NCI-H1436 (cell line): ENCODE measurements around the gene SPOCK3.
A peak's percentile ranks its signal among the peaks of the same experiment; 100 is the strongest.
"Not testable (repeated sequence)": the region's sequence is repeated elsewhere in the genome, so short reads cannot be mapped to it uniquely, and the experiment has no call there.

Source experiments
- DNase-seq: peaks from one replicate; lab custom pipeline; 2025; lab: John Stamatoyannopoulos, UW

Gene SPOCK3

DNA sequence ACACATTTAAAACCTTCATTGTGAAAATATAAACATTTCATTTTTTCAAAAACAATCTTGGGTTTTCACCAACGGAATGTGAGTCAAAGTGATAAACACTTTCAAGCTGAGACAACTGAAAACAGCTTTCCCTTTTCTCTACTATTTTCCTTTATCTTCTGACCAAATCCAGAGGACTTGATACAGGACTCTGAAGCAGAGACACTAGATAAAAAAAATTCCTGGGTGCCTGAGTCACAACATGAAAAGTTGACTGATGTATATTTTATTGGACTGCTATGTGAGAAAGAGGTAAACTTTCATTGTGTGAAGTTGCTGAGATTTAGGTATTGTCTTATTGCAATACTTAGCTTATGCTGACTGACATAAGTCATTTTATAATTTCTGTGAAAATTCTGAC lies 411.2 kb downstream of the SPOCK3 start:
- DNase-seq, result no peak

DNA sequence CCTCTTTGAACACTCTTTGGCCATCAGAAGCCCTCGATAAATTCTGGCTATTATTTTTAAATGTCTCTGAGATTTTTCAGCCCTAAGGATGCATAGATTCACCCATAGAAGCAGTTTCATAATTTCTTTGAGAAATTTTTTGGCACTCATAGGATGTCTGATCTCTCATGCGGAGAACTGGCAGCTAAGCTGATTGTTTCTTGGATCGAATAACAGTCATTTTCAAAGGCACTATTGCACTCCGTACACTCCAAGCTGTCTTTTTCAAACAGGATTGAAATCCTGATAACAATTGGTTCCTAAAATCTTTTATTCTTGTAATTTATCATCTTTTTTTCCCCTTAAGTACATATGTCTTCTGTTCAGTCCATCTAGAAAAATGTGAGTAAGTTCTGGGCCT lies 411.9 kb downstream of the SPOCK3 start:
- DNase-seq, result no peak

DNA sequence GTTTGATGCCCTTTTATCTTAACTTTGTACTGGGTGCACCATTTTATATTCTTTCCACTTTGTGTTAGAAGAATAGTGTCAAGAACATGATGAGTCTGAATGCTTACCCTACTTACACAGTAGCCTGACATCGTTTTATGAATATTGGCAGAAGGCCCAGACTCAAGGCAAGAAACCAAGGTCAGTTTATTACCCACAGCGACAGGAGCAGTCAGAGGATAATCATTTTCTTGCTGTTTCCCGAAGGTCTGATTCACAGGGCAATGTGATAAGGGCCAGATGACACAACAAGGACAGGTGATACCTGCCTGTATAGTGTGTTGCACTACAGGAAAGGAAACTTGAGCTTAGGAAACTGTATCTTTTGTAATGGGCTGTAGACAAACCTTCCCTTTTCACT lies 417.4 kb downstream of the SPOCK3 start:
- peak; percentile 50 for DNase-seq

DNA sequence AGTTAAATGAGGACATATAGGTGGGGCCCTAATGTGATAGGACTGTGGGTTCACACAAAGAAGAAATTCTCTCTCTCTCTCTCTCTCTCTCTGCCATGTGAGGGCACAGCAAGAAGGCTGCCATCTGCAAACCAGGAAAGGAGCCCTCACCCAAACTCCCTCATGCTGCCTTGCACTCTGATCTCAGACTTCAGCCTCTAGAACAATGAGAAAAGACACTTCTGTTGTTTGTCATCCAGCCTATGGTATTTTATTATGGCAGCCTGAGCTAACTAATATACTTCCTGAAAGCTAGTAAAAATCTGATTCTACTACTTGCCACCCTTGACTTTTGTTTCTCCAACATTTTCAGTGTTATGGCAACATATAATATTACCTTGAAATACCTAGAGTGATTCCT lies 425.9 kb downstream of the SPOCK3 start:
- DNase-seq, result no peak

DNA sequence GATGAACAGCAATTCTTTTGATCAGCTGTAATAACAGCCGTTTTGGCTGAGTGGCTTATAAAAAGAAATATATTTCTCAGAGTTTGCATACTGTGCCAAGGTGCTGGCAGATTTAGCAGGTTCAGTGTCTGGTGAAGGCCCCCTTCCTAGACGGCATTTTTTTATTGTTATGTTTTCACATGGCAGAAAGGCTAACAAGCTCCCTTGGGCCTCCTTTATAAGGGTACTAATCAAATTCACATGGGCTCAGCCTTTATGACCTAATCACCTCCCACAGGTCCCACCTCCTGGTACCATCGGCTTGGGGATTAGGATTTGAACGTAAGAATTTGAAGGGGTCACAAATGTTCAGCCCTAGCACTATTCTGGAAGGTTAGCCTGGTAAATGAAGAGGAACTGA lies 431.9 kb downstream of the SPOCK3 start:
- DNase-seq, result peak; percentile 4

DNA sequence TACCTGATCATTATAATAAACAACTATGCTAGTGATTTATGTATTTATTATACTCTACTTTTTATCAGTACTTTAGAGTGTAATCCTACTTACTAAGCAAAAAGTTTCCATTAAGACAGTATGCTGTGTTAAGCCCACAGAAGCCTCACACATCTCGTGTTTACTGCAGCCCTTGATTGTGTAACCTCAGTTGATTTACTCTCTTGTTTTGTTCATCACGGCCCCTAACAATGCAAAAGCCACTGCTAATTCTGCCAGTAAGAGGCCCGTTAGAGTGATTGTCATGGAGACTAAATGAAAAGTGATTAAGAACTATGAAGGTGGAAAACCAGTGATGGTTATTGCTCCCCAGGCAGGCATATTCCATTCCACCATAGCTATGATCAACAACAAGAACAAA lies 436.2 kb downstream of the SPOCK3 start:
- DNase-seq, result no peak

DNA sequence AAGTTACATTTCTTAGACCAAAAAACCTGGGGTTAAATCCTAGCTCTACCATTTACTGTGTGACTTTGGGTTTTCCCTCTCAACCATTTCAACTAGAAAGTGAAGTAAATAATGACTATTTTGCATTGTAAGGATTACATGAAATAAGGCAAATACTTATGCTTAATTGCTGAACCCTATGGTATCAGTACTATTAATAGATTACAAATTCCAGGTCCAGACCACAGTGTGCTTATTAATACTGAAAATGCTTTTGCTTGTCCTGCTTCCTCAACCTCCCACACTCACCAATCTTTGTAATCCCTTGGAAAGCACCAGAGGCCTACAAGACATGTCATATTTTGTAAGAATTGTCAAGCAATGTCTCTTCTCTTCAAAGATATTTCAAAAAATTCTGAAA lies 456.5 kb downstream of the SPOCK3 start:
- no peak for DNase-seq

DNA sequence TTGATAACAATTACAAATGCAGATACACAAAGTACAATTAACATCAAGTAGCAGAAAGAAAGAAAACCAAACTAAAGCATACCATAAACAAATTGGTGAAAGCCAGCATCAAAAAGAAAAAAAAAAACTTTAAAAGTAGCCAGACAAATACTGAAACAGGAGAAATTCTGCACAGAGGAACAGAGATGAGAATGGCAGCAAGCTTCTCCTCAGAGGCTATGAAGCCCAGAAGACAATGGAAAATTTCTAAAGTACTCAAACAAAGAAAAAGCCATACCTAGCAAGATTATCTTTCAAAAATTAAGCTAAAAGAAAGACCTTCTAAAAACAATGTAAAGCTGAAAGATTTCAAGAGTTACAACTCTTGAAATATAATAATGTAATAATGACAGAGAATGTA lies 471.3 kb downstream of the SPOCK3 start:
- DNase-seq, result no peak

DNA sequence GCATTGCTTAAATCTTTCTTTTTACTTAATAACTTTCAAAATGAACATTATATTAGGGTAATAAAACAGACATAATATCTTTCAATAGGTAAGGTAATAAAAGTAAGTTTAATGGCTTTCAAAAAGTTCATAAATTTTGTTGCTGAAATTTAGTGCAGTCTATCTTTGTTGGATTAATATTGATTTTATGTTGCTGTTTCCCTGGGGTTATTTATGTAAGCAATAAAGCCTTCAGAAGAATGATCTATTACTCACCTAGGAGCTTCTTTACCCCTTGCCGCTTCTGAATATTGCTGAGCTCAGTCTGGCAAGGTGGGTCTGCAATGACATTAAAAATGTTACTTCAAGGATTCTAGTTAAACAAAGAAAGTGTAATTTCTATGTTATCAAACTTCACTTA lies 492.6 kb downstream of the SPOCK3 start:
- no peak for DNase-seq

DNA sequence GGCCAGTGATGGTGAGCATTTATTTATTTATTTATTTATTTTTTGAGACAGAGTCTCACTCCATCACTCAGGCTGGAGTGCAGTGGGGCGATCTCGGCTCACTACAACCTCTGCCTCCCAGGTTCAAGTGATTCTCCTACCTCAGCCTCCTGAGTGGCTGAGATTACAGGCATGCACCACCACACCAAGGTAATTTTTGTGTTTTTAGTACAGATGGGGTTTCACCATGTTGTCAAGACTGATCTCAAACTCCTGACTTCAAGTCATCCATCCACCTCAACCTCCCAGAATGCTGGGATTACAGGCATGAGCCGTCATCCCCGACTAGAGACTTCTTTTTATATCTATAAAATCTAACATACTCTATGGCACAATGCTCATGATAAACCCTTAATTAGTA lies 495.1 kb downstream of the SPOCK3 start:
- DNase-seq, result not testable (repeated sequence)

DNA sequence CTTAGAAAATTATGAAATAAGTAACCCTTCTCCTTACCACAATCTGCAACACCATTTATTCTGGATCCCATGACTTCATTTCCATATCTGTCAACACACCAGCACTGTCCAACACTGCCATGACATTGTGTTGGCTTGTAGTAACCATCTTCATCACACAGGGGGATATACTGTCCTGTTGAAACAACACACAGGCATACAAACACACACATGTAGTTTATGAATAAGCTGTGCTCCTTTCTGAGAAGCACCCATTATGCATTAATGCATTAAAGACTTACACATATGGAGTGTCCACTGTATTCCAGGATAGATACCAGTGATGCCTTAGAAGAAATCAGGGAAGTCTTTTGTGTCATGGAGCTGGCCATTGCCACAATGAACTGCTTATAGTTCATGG lies 496.9 kb downstream of the SPOCK3 start:
- no peak for DNase-seq

DNA sequence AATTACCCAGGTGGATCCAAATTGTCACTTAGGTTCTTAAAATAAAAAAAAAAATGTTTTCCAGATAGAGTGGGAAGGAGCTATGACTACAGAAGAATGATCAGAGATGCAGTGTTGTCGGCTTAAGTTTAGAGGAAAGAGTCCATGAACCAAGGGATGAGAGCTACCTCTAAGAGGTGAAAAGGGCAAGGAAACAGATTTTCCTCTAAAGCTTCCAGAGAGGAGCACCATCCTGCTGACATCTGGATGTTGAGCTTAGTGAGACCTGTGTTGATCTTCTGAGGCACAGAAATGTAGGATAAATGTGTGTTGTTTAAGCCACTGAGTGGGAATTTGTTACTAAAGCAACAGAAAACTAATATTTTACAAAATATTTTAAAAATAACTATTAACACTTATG lies 498.7 kb downstream of the SPOCK3 start:
- DNase-seq, result no peak

DNA sequence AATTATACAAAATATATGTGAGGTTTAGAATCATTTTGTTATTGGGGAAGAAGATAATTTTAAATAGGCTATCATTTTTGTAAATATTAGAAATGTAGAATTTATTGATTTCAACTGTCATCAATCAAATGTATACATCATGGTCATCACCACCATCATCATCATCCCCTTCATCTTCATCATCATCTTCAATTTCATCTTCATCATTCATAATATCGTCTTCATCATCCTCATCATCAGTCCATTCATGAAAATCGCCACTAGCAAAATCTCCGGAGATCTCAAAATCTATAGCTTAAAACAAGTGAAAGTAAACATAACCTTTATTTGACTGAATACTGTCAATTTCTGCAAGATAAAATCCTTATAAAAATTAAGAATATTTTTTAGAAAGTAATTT lies 499.5 kb downstream of the SPOCK3 start:
- DNase-seq, result no peak

DNA sequence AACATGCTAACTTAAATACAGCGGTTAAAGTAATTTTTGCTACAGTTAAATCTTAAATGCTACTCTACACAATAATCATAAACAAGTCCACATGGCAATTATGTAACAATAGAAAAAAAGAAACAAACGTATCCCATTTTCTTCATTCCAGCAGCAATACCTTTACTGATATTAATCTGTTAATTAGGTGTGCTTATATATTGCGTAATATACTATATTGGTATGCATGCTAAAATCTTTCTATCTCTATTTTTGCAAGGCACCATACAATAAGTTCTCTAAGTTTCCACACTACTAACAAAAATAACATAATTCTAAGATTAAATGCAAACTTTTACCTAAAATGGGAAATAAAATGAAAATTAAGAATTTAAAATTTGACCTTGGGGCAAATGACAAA lies 500.6 kb downstream of the SPOCK3 start:
- DNase-seq, result no peak

DNA sequence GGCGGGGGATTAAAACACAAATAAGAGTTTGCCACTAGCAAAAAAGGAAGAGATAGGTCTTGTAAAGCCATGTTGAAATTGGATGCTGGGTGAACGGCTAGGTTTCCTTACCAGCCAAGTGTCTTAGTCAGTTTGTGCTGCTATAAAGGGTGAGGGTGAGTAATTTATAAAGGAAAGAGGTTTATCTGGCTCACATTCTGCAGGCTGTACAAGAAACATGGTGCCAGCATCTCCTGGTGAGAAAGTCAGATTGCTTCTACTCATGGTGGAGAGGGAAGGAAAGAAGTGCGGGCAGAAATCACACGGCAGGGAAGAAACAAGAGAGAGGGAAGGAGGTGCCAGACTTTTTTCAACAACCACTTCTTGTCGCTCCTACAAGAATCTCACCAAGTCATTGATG lies 507.5 kb downstream of the SPOCK3 start:
- no peak for DNase-seq

DNA sequence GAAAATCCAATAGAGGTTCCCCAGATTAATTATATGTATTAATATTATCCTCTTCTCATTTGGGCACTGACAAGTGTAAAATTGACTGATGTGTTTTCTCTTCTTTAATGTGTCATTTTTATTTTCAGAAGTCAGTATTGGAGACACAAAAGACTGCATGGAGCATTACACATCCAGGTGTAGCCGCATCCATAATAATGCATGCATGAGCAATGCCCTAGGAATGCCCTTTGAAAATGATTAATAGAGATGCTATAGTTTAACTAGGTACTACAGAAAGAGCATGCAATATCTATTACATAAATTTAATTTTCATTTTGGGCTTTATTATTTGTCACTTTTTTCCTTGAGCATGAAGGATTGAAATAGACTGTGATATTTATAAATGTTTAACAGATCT lies 509.9 kb downstream of the SPOCK3 start:
- DNase-seq, result no peak

DNA sequence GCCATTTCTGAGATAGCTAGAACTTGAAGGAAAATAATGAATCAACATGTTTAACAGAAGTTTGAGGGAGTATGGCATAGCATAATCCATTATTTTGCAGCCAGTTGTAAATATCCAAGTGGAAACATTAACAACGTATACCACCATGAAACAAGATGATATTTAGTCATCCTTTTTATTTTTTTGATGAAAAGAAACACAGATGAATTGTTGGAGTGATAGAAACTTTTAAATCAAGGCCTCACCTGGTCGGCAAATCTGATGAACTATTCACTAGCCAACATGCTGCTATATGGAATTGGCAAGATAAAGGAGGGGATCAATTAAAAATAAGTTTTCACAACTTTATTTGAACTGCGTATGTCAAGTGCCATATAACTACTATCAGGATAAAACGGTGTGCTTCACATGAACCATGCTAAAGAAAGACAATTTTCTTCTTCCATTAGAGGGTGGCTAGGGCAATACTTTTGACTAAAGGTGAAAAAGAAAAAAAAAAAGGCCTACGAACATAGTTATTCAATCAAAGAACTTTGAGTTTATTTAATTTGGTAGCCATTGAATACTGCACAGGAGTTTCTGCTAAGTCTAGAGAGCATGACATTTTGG lies 510.7 kb downstream of the SPOCK3 start:
- no peak for DNase-seq

DNA sequence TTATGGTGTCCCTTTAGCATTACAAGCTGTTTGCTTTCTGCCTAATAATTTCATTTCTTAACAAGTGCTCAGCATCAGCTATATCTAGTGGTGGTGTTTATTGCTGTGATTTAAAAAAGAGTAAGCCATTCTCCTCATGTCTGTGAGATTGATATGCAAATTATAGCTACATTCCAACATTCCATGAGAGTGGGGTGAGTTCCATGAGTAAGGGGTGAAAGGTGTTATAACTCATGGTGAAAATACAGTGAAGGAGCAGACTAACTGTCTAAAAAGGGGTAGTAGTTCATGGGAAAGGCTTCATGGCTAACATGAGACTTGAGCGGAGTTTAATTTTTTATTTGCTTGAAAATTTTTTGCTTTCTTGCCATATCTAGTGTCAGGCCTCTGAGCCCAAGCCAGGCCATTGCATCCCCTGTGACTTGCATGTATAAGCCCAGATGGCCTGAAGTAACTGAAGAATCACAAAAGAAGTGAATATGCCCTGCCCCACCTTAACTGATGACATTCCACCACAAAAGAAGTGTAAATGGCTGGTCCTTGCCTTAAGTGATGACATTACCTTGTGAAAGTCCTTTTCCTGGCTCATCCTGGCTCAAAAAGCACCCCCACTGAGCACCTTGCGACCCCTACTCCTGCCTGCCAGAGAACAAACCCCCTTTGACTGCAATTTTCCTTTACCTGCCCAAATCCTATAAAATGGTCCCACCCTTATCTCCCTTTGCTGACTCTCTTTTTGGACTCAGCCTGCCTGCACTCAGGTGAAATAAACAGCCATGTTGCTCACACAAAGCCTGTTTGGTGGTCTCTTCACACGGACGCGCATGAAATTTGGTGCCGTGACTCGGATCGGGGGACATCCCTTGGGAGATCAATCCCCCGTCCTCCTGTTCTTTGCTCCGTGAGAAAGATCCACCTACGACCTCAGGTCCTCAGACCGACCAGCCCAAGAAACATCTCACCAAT lies 518.3 kb downstream of the SPOCK3 start:
- DNase-seq, result not testable (repeated sequence)

DNA sequence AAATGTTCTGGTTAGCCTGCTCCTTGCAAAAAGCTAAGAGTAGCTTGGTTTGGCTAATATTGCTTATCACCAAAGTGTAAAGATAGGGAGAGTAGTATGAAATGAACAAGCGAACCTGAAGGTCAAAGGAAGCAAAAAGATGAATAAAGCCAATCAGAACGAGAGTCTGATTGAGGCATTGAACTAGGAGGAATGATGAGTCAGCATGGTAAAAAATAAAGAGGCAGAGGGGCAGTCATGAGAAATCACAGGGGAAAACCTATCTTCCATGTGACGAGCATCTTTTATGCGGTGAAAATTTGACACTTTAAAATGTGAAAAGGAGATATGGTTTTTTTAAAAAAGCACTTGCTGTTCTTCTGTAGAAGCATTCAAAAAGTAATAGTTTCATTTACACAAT lies 533.7 kb downstream of the SPOCK3 start:
- DNase-seq, result no peak

DNA sequence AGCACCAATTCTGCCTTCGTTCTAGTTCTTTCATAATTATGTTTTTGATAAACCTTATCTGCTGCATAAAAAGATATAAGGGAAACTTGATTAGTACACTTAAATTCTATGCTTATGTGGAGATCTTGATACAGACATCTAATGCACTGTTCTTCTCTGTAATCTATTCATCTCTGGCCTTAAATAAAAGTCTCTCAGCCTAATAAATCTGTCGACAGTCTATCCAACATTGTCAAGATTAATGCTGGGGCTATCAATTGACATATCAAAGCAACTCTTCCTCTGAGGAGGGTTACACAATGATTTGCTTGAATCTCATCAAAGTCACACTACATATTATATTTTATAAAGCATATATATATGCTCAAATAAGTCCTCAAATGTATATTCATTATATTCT lies 545.5 kb downstream of the SPOCK3 start:
- DNase-seq, result no peak

DNA sequence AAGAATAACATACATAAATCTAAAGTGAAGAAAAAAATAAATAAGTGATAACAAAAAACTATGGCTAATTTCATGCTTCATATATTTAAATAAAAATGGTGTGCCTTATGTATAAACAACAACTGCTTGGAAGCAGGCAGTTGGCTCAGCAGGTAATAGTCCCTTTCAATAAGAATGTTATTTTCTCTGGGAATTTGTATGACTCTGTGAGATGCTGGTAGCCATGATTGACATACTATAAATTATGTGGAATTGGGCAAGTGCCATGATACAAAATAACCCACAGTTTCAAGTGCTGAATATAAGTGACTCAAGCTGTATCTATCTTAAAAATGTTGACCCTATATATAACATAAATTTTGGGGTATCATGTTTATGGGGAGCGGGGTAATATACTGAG lies 546.5 kb downstream of the SPOCK3 start:
- DNase-seq, result no peak
